ENCODE results near the gene HHIP.

HHIP gene

GRCh38 chr4:144644368-144645101 lies 1.4 kb upstream of the HHIP start:
- H3K27me3 ChIP-seq (ENCODE audit: control insufficient read depth, insufficient read depth, low read length): peaks cover 72% of the 10 kb centered on the region
- no peak overlapping the region for H3K27ac ChIP-seq (ENCODE audit: low read depth, low read length)
- H3K4me3 ChIP-seq (ENCODE audit: low read depth, low read length): no peak overlapping the region
- no peaks in the 10 kb centered on the region for H3K36me3 ChIP-seq (ENCODE audit: control insufficient read depth, insufficient read depth, low read length)
- no peaks in the 10 kb centered on the region for H3K9me3 ChIP-seq (ENCODE audit: control insufficient read depth, insufficient read depth, low read depth, low read length)
- H3K9ac ChIP-seq (ENCODE audit: low read length): no peak overlapping the region
- peaks cover 27% of the 10 kb centered on the region for H3K4me1 ChIP-seq (ENCODE audit: control insufficient read depth, insufficient read depth, low read length)

GRCh38 chr4:144645102-144645630 lies 790 bp upstream of the HHIP start:
- Histone ChIP-seq H3K27ac (ENCODE audit: low read depth, low read length) (no peak overlapping the region), H3K9me3 (ENCODE audit: control insufficient read depth, insufficient read depth, low read depth, low read length) (no peaks in the 10 kb centered on the region), H3K4me3 (ENCODE audit: low read depth, low read length) (peak overlapping the region; percentile 65), H3K36me3 (ENCODE audit: control insufficient read depth, insufficient read depth, low read length) (no peaks in the 10 kb centered on the region), H3K4me1 (ENCODE audit: control insufficient read depth, insufficient read depth, low read length) (peaks cover 32% of the 10 kb centered on the region), H3K9ac (ENCODE audit: low read length) (no peak overlapping the region), H3K27me3 (ENCODE audit: control insufficient read depth, insufficient read depth, low read length) (peaks cover 72% of the 10 kb centered on the region)

- Histone ChIP-seq H3K9me3 (ENCODE audit: control insufficient read depth, insufficient read depth, low read depth, low read length) (no peaks in the 10 kb centered on the region), H3K4me3 (ENCODE audit: low read depth, low read length) (peak overlapping the region; percentile 65), H3K4me1 (ENCODE audit: control insufficient read depth, insufficient read depth, low read length) (peaks cover 40% of the 10 kb centered on the region), H3K36me3 (ENCODE audit: control insufficient read depth, insufficient read depth, low read length) (no peaks in the 10 kb centered on the region), H3K9ac (ENCODE audit: low read length) (peak overlapping the region; percentile 34), H3K27ac (ENCODE audit: low read depth, low read length) (no peak overlapping the region), H3K27me3 (ENCODE audit: control insufficient read depth, insufficient read depth, low read length) (peaks cover 75% of the 10 kb centered on the region)
These were observed 653 bp downstream of the HHIP start for GRCh38 chr4:144646523-144647094.

GRCh38 chr4:144647095-144647561 lies 1.2 kb downstream of the HHIP start:
- H3K9me3 ChIP-seq (ENCODE audit: control insufficient read depth, insufficient read depth, low read depth, low read length): no peaks in the 10 kb centered on the region
- H3K4me1 ChIP-seq (ENCODE audit: control insufficient read depth, insufficient read depth, low read length): peaks cover 40% of the 10 kb centered on the region
- no peak overlapping the region for H3K9ac ChIP-seq (ENCODE audit: low read length)
- H3K36me3 ChIP-seq (ENCODE audit: control insufficient read depth, insufficient read depth, low read length): no peaks in the 10 kb centered on the region
- H3K27me3 ChIP-seq (ENCODE audit: control insufficient read depth, insufficient read depth, low read length): peaks cover 75% of the 10 kb centered on the region
- H3K4me3 ChIP-seq (ENCODE audit: low read depth, low read length): peak overlapping the region; percentile 65
- no peak overlapping the region for H3K27ac ChIP-seq (ENCODE audit: low read depth, low read length)

- Histone ChIP-seq H3K27me3 (ENCODE audit: control insufficient read depth, insufficient read depth, low read length) (peaks cover 75% of the 10 kb centered on the region), H3K27ac (ENCODE audit: low read depth, low read length) (no peak overlapping the region), H3K9ac (ENCODE audit: low read length) (no peak overlapping the region), H3K4me3 (ENCODE audit: low read depth, low read length) (peak overlapping the region; percentile 65), H3K36me3 (ENCODE audit: control insufficient read depth, insufficient read depth, low read length) (no peaks in the 10 kb centered on the region), H3K4me1 (ENCODE audit: control insufficient read depth, insufficient read depth, low read length) (peaks cover 40% of the 10 kb centered on the region), H3K9me3 (ENCODE audit: control insufficient read depth, insufficient read depth, low read depth, low read length) (no peaks in the 10 kb centered on the region)
These were observed 1.6 kb downstream of the HHIP start for GRCh38 chr4:144647590-144647989.

GRCh38 chr4:144648042-144648441 lies 2.1 kb downstream of the HHIP start:
- Histone ChIP-seq H3K9me3 (ENCODE audit: control insufficient read depth, insufficient read depth, low read depth, low read length) (no peaks in the 10 kb centered on the region), H3K36me3 (ENCODE audit: control insufficient read depth, insufficient read depth, low read length) (no peaks in the 10 kb centered on the region), H3K9ac (ENCODE audit: low read length) (no peak overlapping the region), H3K4me1 (ENCODE audit: control insufficient read depth, insufficient read depth, low read length) (peaks cover 40% of the 10 kb centered on the region), H3K4me3 (ENCODE audit: low read depth, low read length) (peak overlapping the region; percentile 65; the same call in 1 of the 2 replicates), H3K27ac (ENCODE audit: low read depth, low read length) (no peak overlapping the region), H3K27me3 (ENCODE audit: control insufficient read depth, insufficient read depth, low read length) (peaks cover 74% of the 10 kb centered on the region)

- peaks cover 58% of the 10 kb centered on the region for H3K27me3 ChIP-seq (ENCODE audit: control insufficient read depth, insufficient read depth, low read length)
- H3K4me3 ChIP-seq (ENCODE audit: low read depth, low read length): no peak overlapping the region
- H3K9me3 ChIP-seq (ENCODE audit: control insufficient read depth, insufficient read depth, low read depth, low read length): no peaks in the 10 kb centered on the region
- H3K36me3 ChIP-seq (ENCODE audit: control insufficient read depth, insufficient read depth, low read length): no peaks in the 10 kb centered on the region
- peaks cover 40% of the 10 kb centered on the region for H3K4me1 ChIP-seq (ENCODE audit: control insufficient read depth, insufficient read depth, low read length)
- no peak overlapping the region for H3K9ac ChIP-seq (ENCODE audit: low read length)
- no peak overlapping the region for H3K27ac ChIP-seq (ENCODE audit: low read depth, low read length)
These were observed 3.7 kb downstream of the HHIP start for GRCh38 chr4:144649646-144650045.

- Histone ChIP-seq H3K9ac (ENCODE audit: low read length) (no peak overlapping the region), H3K36me3 (ENCODE audit: control insufficient read depth, insufficient read depth, low read length) (no peaks in the 10 kb centered on the region), H3K27ac (ENCODE audit: low read depth, low read length) (no peak overlapping the region), H3K4me3 (ENCODE audit: low read depth, low read length) (no peak overlapping the region), H3K27me3 (ENCODE audit: control insufficient read depth, insufficient read depth, low read length) (peaks cover 50% of the 10 kb centered on the region), H3K9me3 (ENCODE audit: control insufficient read depth, insufficient read depth, low read depth, low read length) (no peaks in the 10 kb centered on the region), H3K4me1 (ENCODE audit: control insufficient read depth, insufficient read depth, low read length) (peaks cover 40% of the 10 kb centered on the region)
These were observed 4.5 kb downstream of the HHIP start for GRCh38 chr4:144650311-144651005.

GRCh38 chr4:144653781-144654545 lies 8.0 kb downstream of the HHIP start:
- peaks cover 15% of the 10 kb centered on the region for H3K27me3 ChIP-seq (ENCODE audit: control insufficient read depth, insufficient read depth, low read length)
- H3K27ac ChIP-seq (ENCODE audit: low read depth, low read length): no peak overlapping the region

GRCh38 chr4:144655491-144655890 lies 9.5 kb downstream of the HHIP start:
- Histone ChIP-seq H3K27me3 (ENCODE audit: control insufficient read depth, insufficient read depth, low read length) (peaks cover under 1% of the 10 kb centered on the region; the same call in 1 of the 2 replicates), H3K9me3 (ENCODE audit: control insufficient read depth, insufficient read depth, low read depth, low read length) (no peaks in the 10 kb centered on the region), H3K4me1 (ENCODE audit: control insufficient read depth, insufficient read depth, low read length) (peaks cover 4% of the 10 kb centered on the region)

More at GRCh38 chr4:144653781-144654545, 8.0 kb downstream of the HHIP start:
- Histone ChIP-seq H3K36me3 (ENCODE audit: control insufficient read depth, insufficient read depth, low read length) (no peaks in the 10 kb centered on the region), H3K9ac (ENCODE audit: low read length) (no peak overlapping the region), H3K9me3 (ENCODE audit: control insufficient read depth, insufficient read depth, low read depth, low read length) (no peaks in the 10 kb centered on the region), H3K4me1 (ENCODE audit: control insufficient read depth, insufficient read depth, low read length) (peaks cover 17% of the 10 kb centered on the region), H3K4me3 (ENCODE audit: low read depth, low read length) (no peak overlapping the region)

More at GRCh38 chr4:144655491-144655890, 9.5 kb downstream of the HHIP start:
- Histone ChIP-seq H3K36me3 (ENCODE audit: control insufficient read depth, insufficient read depth, low read length) (no peaks in the 10 kb centered on the region), H3K27ac (ENCODE audit: low read depth, low read length) (no peak overlapping the region), H3K4me3 (ENCODE audit: low read depth, low read length) (no peak overlapping the region), H3K9ac (ENCODE audit: low read length) (no peak overlapping the region)
